IPS-18a (cell line): ENCODE results near the gene CDC42SE1.
A peak's percentile ranks its signal among the peaks of the same experiment; 100 is the strongest.

Experiments
- H3K27ac ChIP-seq: one replicate; pipeline ENCODE4 v1.5.1; 2013; ENCODE audit warnings: low read length
- H3K27me3 ChIP-seq: one replicate; pipeline ENCODE4 v1.6.1; 2013; ENCODE audit warnings: mild to moderate bottlenecking, low read length; ENCODE audit not compliant: control insufficient read depth, insufficient read depth
- H3K36me3 ChIP-seq: one replicate; pipeline ENCODE4 v1.6.1; 2013; ENCODE audit warnings: low read depth, low read length; ENCODE audit not compliant: control insufficient read depth
- H3K4me1 ChIP-seq: one replicate; pipeline ENCODE4 v1.6.1; 2013; ENCODE audit warnings: low read depth, low read length; ENCODE audit not compliant: control insufficient read depth
- H3K4me3 ChIP-seq: one replicate; pipeline ENCODE4 v1.5.1; 2013; ENCODE audit warnings: low read length
- H3K9ac ChIP-seq: one replicate; pipeline ENCODE4 v1.6.1; 2013; ENCODE audit warnings: mild to moderate bottlenecking, low read length, moderate library complexity
- H3K9me3 ChIP-seq: one replicate; pipeline ENCODE4 v1.6.1; 2013; ENCODE audit warnings: low read depth, low read length; ENCODE audit not compliant: control insufficient read depth

The CDC42SE1 gene

DNA sequence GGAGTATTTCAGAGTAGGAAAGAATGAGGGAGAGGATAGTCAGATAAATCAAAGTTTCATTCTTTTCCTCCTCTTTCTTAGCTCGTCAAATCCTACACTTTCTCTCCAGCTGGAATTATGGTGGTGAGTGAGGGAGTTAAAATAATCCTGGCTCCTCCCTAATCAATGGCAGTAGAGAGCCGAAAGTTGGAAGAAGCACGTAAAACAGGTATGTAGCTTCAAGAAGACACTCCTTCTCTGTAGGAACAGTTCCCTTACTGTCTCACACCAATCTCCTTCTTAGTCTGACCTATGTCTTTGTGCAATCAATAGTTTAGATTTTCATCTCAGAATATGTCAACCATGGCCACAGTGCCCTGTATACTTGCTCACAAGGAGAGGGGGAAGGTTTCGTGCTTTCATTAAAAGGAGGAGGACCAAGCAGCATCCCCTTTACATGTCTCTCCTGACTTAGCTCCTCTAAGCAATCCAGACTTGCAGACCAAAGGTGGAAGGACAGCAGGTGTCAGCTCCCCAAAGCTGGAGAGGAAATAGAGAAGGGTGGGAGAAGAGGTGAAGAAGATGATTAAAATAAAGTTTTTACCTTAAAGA lies 53.6 kb downstream of the CDC42SE1 start:
- peak overlapping the region; percentile 56 for H3K4me3 ChIP-seq
- peak overlapping the region; percentile 39 for H3K9ac ChIP-seq
- H3K4me1 ChIP-seq: peaks cover 19% of the 10 kb centered on the region
- no peaks in the 10 kb centered on the region for H3K9me3 ChIP-seq
- H3K27me3 ChIP-seq: no peaks in the 10 kb centered on the region
- no peak overlapping the region for H3K27ac ChIP-seq
- H3K36me3 ChIP-seq: no peaks in the 10 kb centered on the region

DNA sequence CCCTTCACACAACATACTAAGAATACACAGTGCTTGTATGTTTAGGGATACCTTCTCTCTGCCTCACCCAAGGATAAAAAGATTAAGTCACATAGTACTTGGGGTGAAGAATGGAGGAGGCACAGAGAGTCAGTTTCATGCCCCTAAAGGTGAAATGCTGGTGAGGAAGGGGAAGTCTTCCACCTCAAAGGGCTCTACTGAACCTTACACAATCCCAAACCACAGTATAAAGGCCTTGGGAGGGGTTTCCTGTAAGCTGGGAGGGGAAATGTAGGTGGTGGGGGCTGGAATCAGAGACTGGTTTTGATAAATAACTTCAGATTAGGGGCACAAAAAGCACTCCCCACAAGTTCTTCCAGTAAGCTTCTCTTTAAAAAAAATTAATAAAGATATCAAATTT lies 56.2 kb downstream of the CDC42SE1 start:
- Histone ChIP-seq H3K9me3 (no peaks in the 10 kb centered on the region), H3K27ac (no peak overlapping the region), H3K9ac (no peak overlapping the region), H3K4me3 (no peak overlapping the region), H3K27me3 (no peaks in the 10 kb centered on the region), H3K4me1 (peaks cover 15% of the 10 kb centered on the region), H3K36me3 (no peaks in the 10 kb centered on the region)

DNA sequence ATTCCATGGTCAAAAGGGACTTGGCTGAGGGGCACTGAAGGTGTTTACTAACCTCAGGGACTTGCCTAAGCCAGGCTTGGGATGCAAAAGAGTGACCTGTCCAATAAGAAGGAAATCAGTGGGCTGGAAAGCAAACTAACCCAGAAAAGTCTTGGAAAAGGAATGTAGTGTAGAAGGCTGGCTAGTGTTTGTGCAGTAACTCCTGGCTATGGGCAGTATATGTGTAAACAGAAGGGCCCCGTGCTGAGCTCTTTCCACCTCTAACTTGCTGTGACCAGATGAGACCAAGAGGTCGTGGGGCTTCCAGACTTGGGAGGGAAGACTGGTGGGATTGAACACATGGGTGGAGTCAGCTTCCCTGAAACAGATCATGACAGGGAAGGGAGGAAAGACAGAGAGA lies 56.8 kb downstream of the CDC42SE1 start:
- no peaks in the 10 kb centered on the region for H3K27me3 ChIP-seq
- H3K27ac ChIP-seq: no peak overlapping the region
- no peak overlapping the region for H3K4me3 ChIP-seq
- H3K9ac ChIP-seq: no peak overlapping the region
- peaks cover 10% of the 10 kb centered on the region for H3K4me1 ChIP-seq
- H3K9me3 ChIP-seq: no peaks in the 10 kb centered on the region
- H3K36me3 ChIP-seq: no peaks in the 10 kb centered on the region

DNA sequence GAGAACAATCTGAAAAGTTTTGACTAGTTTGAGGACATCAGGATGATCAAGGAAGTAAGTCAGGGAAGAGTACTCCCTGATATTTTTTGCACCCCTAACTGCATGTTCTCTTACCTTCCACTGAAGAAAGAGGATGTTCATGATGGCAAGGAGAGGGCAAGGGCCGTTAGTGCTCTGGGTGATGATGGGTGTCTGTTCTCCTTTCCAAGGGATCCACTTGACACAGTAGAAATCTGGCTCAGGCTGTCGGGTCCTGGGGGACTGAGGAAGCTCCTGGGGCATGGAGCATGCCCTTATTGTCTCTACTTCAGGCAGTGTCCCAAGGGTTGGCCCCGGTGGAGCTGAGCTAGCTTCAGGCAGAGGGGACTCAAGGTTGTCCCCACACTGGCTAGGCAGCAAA lies 57.4 kb downstream of the CDC42SE1 start:
- H3K27ac ChIP-seq: no peak overlapping the region
- H3K27me3 ChIP-seq: no peaks in the 10 kb centered on the region
- no peak overlapping the region for H3K4me3 ChIP-seq
- H3K9me3 ChIP-seq: no peaks in the 10 kb centered on the region
- no peaks in the 10 kb centered on the region for H3K36me3 ChIP-seq
- peaks cover 7% of the 10 kb centered on the region for H3K4me1 ChIP-seq
- H3K9ac ChIP-seq: no peak overlapping the region

DNA sequence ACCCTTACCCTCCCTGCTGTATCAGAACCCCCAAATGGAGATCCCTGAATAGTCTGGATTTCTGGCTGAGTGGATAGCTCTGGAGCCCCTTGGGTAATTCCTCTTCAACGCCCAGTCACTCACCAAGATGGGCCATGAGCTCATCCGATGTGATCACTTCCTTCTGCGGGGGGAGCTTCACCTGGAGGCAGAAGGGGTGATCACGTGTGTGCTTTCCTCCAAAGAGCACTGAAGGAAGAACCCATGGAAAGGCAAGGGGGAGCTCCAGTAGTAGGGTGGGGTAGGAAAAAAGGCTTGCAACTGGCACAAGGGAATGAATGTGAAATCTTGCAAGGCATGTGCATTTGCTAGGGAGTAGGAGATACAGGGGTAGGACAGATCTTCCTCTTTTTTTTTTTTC lies 57.8 kb downstream of the CDC42SE1 start:
- H3K27ac ChIP-seq: no peak overlapping the region
- no peak overlapping the region for H3K9ac ChIP-seq
- no peaks in the 10 kb centered on the region for H3K36me3 ChIP-seq
- no peaks in the 10 kb centered on the region for H3K9me3 ChIP-seq
- H3K27me3 ChIP-seq: no peaks in the 10 kb centered on the region
- peaks cover 4% of the 10 kb centered on the region for H3K4me1 ChIP-seq
- H3K4me3 ChIP-seq: no peak overlapping the region
